Skeletal muscle satellite cell (primary cell): Measurements from ENCODE around the gene NAV3.
A peak's percentile ranks its signal among the peaks of the same experiment; 100 is the strongest.

ENCODE experiments used
- H3K27me3 ChIP-seq: 2 replicates; pipeline ENCODE4 v1.7.0; 2013; ENCODE audit warnings: low read length; ENCODE audit not compliant: control insufficient read depth, insufficient read depth
- H3K36me3 ChIP-seq: 2 replicates; pipeline ENCODE4 v1.7.0; 2013; ENCODE audit warnings: mild to moderate bottlenecking, control low read depth, low read length; ENCODE audit not compliant: insufficient read depth
- H3K4me1 ChIP-seq: 2 replicates; pipeline ENCODE4 v1.7.0; 2013; ENCODE audit warnings: low read length; ENCODE audit not compliant: control insufficient read depth, insufficient read depth
- H3K4me2 ChIP-seq: 2 replicates; pipeline ENCODE4 v1.7.0; 2013; ENCODE audit warnings: mild to moderate bottlenecking, low read length
- H3K4me3 ChIP-seq: 2 replicates; pipeline ENCODE4 v1.7.0; 2013; ENCODE audit warnings: low read length
- H3K9ac ChIP-seq: 2 replicates; pipeline ENCODE4 v1.7.0; 2013; ENCODE audit warnings: mild to moderate bottlenecking, low read depth, low read length, moderate library complexity
- H3K9me3 ChIP-seq: replicated peaks from 2 replicates; pipeline ENCODE4 v1.7.0; 2013; ENCODE audit warnings: mild to moderate bottlenecking, control low read depth, low read length

Gene NAV3

GRCh38 chr12:77847060-77847541 lies 16.4 kb downstream of the NAV3 start:
- no peaks in the 10 kb centered on the region for H3K9me3 ChIP-seq
- peaks cover 38% of the 10 kb centered on the region for H3K4me1 ChIP-seq
- no peaks in the 10 kb centered on the region for H3K27me3 ChIP-seq
- H3K9ac ChIP-seq = no peak overlapping the region
- no peaks in the 10 kb centered on the region for H3K36me3 ChIP-seq
- H3K4me3 ChIP-seq = no peak overlapping the region
- peak overlapping the region; percentile 64 for H3K4me2 ChIP-seq

GRCh38 chr12:77847680-77848431 lies 17.2 kb downstream of the NAV3 start:
- H3K4me3 ChIP-seq = peak overlapping the region; percentile 2
- no peaks in the 10 kb centered on the region for H3K27me3 ChIP-seq
- no peaks in the 10 kb centered on the region for H3K9me3 ChIP-seq
- peak overlapping the region; percentile 64 for H3K4me2 ChIP-seq
- H3K9ac ChIP-seq = no peak overlapping the region
- H3K4me1 ChIP-seq = peaks cover 34% of the 10 kb centered on the region
- no peaks in the 10 kb centered on the region for H3K36me3 ChIP-seq

- H3K4me2 ChIP-seq = no peak overlapping the region
- H3K9ac ChIP-seq = no peak overlapping the region
- no peaks in the 10 kb centered on the region for H3K9me3 ChIP-seq
- peaks cover 34% of the 10 kb centered on the region for H3K4me1 ChIP-seq
- H3K4me3 ChIP-seq = no peak overlapping the region
- no peaks in the 10 kb centered on the region for H3K27me3 ChIP-seq
- no peaks in the 10 kb centered on the region for H3K36me3 ChIP-seq
These were observed 19.4 kb downstream of the NAV3 start for GRCh38 chr12:77850129-77850528.

GRCh38 chr12:77850698-77851097 lies 20.0 kb downstream of the NAV3 start:
- no peak overlapping the region for H3K4me2 ChIP-seq
- H3K4me1 ChIP-seq = peaks cover 34% of the 10 kb centered on the region
- H3K27me3 ChIP-seq = no peaks in the 10 kb centered on the region
- H3K9me3 ChIP-seq = no peaks in the 10 kb centered on the region
- H3K4me3 ChIP-seq = no peak overlapping the region
- H3K9ac ChIP-seq = no peak overlapping the region
- H3K36me3 ChIP-seq = no peaks in the 10 kb centered on the region

GRCh38 chr12:77855548-77855947 lies 24.9 kb downstream of the NAV3 start:
- H3K4me1 ChIP-seq = peaks cover 8% of the 10 kb centered on the region
- H3K4me2 ChIP-seq = peak overlapping the region; percentile 5
- no peak overlapping the region for H3K9ac ChIP-seq
- H3K9me3 ChIP-seq = no peaks in the 10 kb centered on the region
- no peak overlapping the region for H3K4me3 ChIP-seq
- no peaks in the 10 kb centered on the region for H3K27me3 ChIP-seq
- H3K36me3 ChIP-seq = no peaks in the 10 kb centered on the region

- Histone ChIP-seq H3K27me3 (no peaks in the 10 kb centered on the region), H3K36me3 (no peaks in the 10 kb centered on the region), H3K9ac (no peak overlapping the region), H3K4me3 (no peak overlapping the region), H3K9me3 (no peaks in the 10 kb centered on the region), H3K4me1 (no peaks in the 10 kb centered on the region), H3K4me2 (no peak overlapping the region)
These were observed 30.6 kb downstream of the NAV3 start for GRCh38 chr12:77861317-77861716.

GRCh38 chr12:77865178-77865577 lies 34.5 kb downstream of the NAV3 start:
- Histone ChIP-seq H3K4me1 (no peaks in the 10 kb centered on the region), H3K27me3 (no peaks in the 10 kb centered on the region), H3K9me3 (no peaks in the 10 kb centered on the region), H3K4me3 (no peak overlapping the region), H3K4me2 (no peak overlapping the region), H3K9ac (no peak overlapping the region), H3K36me3 (no peaks in the 10 kb centered on the region)

- Histone ChIP-seq H3K4me2 (no peak overlapping the region), H3K27me3 (no peaks in the 10 kb centered on the region), H3K36me3 (no peaks in the 10 kb centered on the region), H3K9ac (no peak overlapping the region), H3K4me3 (no peak overlapping the region), H3K9me3 (no peaks in the 10 kb centered on the region), H3K4me1 (no peaks in the 10 kb centered on the region)
These were observed 48.2 kb downstream of the NAV3 start for GRCh38 chr12:77878901-77879300.

- Histone ChIP-seq H3K4me1 (no peaks in the 10 kb centered on the region), H3K9ac (no peak overlapping the region), H3K36me3 (no peaks in the 10 kb centered on the region), H3K9me3 (no peaks in the 10 kb centered on the region), H3K4me2 (no peak overlapping the region), H3K27me3 (no peaks in the 10 kb centered on the region), H3K4me3 (no peak overlapping the region)
These were observed 52.0 kb downstream of the NAV3 start for GRCh38 chr12:77882709-77883108.

GRCh38 chr12:77888611-77889010 lies 57.9 kb downstream of the NAV3 start:
- no peak overlapping the region for H3K4me2 ChIP-seq
- no peak overlapping the region for H3K9ac ChIP-seq
- H3K4me1 ChIP-seq = peaks cover 14% of the 10 kb centered on the region

GRCh38 chr12:77891518-77892147 lies 60.9 kb downstream of the NAV3 start:
- H3K4me3 ChIP-seq = no peak overlapping the region
- H3K27me3 ChIP-seq = no peaks in the 10 kb centered on the region
- no peak overlapping the region for H3K4me2 ChIP-seq
- no peaks in the 10 kb centered on the region for H3K36me3 ChIP-seq
- peaks cover 20% of the 10 kb centered on the region for H3K4me1 ChIP-seq
- no peak overlapping the region for H3K9ac ChIP-seq
- H3K9me3 ChIP-seq = no peaks in the 10 kb centered on the region

More at GRCh38 chr12:77888611-77889010, 57.9 kb downstream of the NAV3 start:
- Histone ChIP-seq H3K9me3 (no peaks in the 10 kb centered on the region), H3K36me3 (no peaks in the 10 kb centered on the region), H3K27me3 (no peaks in the 10 kb centered on the region), H3K4me3 (no peak overlapping the region)

GRCh38 chr12:77893918-77894317 lies 63.2 kb downstream of the NAV3 start:
- no peak overlapping the region for H3K9ac ChIP-seq
- no peaks in the 10 kb centered on the region for H3K27me3 ChIP-seq
- H3K4me3 ChIP-seq = no peak overlapping the region
- peaks cover 12% of the 10 kb centered on the region for H3K4me1 ChIP-seq
- H3K4me2 ChIP-seq = no peak overlapping the region
- no peaks in the 10 kb centered on the region for H3K9me3 ChIP-seq
- no peaks in the 10 kb centered on the region for H3K36me3 ChIP-seq
